Measurements from ENCODE around the gene OR2T8.

The OR2T8 gene

GRCh38 chr1:247948558-247948957 lies 28.5 kb downstream of the OR2T8 start, which contains the start of gene OR2L8:
OR2L8 (plus strand) TSS chr1:247948858; CDS start chr1:247948858, 0 bp downstream.
- no peak for DNase-seq (ENCODE audit: low read depth)
- H3K4me3 ChIP-seq (ENCODE audit: low read depth, low read length) = no peak within 1 kb of the TSS

DNA sequence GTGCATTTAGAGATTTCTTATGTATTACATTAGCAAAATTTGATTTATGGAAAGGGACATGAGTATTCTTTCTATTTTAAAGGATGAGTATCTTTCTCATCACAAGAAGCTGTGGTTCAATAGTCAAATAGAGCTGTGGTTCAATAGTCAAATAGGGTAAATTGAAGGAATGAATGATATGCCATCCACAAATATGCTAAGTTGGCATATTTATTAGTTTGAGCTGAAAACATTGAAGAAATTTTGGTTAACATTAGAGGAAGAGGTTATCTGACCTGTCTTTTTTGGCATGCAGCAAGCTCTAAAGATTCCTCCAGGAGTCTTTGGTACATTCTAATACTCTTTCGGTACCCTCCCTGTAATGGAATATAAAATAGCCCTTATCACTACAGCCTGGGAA lies 33.4 kb downstream of the OR2T8 start:
- H3K4me3 ChIP-seq (ENCODE audit: low read depth, low read length) = no peak overlapping the region
- DNase-seq (ENCODE audit: low read depth) = no peak

GRCh38 chr1:247961791-247962190 lies 41.7 kb downstream of the OR2T8 start:
- no peak overlapping the region for H3K4me3 ChIP-seq (ENCODE audit: low read depth, low read length)
- DNase-seq (ENCODE audit: low read depth) = no peak

- no peak for DNase-seq (ENCODE audit: low read depth)
- no peak overlapping the region for H3K4me3 ChIP-seq (ENCODE audit: low read depth, low read length)
Measured at GRCh38 chr1:247962911-247963588, 43.0 kb downstream of the OR2T8 start.

GRCh38 chr1:247964933-247965332 lies 44.9 kb downstream of the OR2T8 start, which contains the start of gene OR2AK2:
OR2AK2 (plus strand) TSS chr1:247965233; CDS start chr1:247965377, 144 bp downstream.
- DNase-seq (ENCODE audit: low read depth) = no peak
- H3K4me3 ChIP-seq (ENCODE audit: low read depth, low read length) = no peak within 1 kb of the TSS

DNA sequence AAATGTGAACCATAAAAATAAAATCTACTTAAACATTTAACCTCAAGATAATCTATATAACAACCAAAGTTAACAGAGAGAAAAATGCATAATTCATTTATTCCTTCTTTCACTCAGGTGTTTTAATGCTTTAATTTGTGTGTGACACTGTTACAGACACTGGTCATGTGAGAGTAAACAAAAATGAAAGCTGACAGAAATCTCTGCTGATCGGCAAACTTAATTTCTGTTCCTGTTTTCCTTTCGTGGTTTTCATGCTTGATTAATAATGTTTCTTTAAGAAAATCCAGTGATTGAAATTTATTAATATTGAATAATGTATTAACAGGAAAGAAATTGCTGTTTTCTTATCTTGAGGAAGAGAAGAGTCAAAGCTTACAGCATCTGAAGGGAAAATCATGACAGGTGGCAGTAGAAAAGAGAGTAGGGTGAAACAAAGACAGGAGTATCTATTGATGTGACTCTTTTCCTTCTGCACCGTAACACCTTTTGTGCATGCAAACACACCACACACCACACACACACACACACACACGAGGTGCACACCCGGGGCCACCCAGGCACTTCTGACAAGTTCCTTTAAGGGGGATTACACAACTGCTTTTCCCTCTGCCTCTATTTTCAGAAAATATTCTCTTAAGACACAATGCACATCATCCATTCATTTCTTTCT lies 46.6 kb downstream of the OR2T8 start:
- no peak for DNase-seq (ENCODE audit: low read depth)
- H3K4me3 ChIP-seq (ENCODE audit: low read depth, low read length) = no peak overlapping the region

All from skeletal muscle cell (primary cell).